HepG2 (cell line): ENCODE measurements around the gene ZDHHC14.

ENCODE experiments used
- FOXJ3 ChIP-seq: sonication (generic); formaldehyde crosslinking; IDR thresholded peaks from 2 replicates; pipeline ENCODE4 v1.4.0; 2020; ENCODE audit warnings: missing genetic modification reagents, mild to moderate bottlenecking, borderline replicate concordance
- GLI4 ChIP-seq: sonication (generic); formaldehyde crosslinking; IDR thresholded peaks from 2 replicates; pipeline ENCODE4 v1.5.1; 2020; ENCODE audit warnings: missing genetic modification reagents, mild to moderate bottlenecking, moderate library complexity, borderline replicate concordance
- KDM1A ChIP-seq: IDR thresholded peaks from 2 replicates; pipeline ENCODE4 v1.6.1; 2016; ENCODE audit warnings: missing compliant biosample characterization
- ZNF614 ChIP-seq: IDR thresholded peaks from 2 replicates; pipeline ENCODE4 v1.6.1; 2018; ENCODE audit warnings: missing biosample characterization, missing genetic modification reagents, inconsistent platforms, borderline replicate concordance
- ZNF672 ChIP-seq: sonication (generic); formaldehyde crosslinking; IDR thresholded peaks from 2 replicates; pipeline ENCODE4 v1.8.1; 2022; ENCODE audit warnings: missing genetic modification reagents
- TF ChIP-seq, protein P1 (sequence below): sonication (generic); formaldehyde crosslinking; IDR thresholded peaks from 2 replicates; pipeline ENCODE4 v1.5.0; 2020; ENCODE audit warnings: mild to moderate bottlenecking, missing genetic modification reagents, moderate library complexity
- TF ChIP-seq, protein P2 (sequence below): sonication (generic); formaldehyde crosslinking; IDR thresholded peaks from 2 replicates; pipeline ENCODE4 v1.4.0; 2020; ENCODE audit warnings: mild to moderate bottlenecking, missing genetic modification reagents
- TF ChIP-seq, protein P3 (sequence below): sonication (generic); formaldehyde crosslinking; IDR thresholded peaks from 2 replicates; pipeline ENCODE4 v1.8.0; 2022; ENCODE audit warnings: missing genetic modification reagents, mild to moderate bottlenecking, moderate library complexity, borderline replicate concordance

DNA sequence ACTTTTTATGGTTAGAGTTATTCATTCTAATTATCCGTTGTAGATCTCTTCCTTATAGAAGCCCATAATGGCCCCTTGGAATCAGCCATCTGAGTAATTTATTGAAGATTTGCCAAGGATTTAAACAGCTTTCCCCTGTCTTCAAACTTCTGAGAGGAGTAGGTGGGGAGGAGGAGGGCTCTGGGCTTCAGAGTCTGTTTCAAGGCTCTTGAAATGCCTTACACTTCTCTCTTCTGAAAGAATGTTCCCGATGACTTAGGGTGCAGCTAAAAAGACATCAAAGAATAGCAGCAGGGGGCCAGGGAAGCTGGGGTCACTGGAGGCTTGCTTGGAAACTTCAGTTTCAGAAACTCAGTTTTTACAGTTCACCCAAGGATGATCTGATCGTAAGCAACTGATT, 165.3 kb downstream of the ZDHHC14 start:
- TF ChIP-seq FOXJ3 (CRISPR knock-in tag) (no peak), GLI4 (CRISPR knock-in tag) (no peak), ZNF672 (CRISPR knock-in tag) (no peak), KDM1A (no peak), ZNF614 (no peak)
- TF ChIP-seq, protein P1, sequence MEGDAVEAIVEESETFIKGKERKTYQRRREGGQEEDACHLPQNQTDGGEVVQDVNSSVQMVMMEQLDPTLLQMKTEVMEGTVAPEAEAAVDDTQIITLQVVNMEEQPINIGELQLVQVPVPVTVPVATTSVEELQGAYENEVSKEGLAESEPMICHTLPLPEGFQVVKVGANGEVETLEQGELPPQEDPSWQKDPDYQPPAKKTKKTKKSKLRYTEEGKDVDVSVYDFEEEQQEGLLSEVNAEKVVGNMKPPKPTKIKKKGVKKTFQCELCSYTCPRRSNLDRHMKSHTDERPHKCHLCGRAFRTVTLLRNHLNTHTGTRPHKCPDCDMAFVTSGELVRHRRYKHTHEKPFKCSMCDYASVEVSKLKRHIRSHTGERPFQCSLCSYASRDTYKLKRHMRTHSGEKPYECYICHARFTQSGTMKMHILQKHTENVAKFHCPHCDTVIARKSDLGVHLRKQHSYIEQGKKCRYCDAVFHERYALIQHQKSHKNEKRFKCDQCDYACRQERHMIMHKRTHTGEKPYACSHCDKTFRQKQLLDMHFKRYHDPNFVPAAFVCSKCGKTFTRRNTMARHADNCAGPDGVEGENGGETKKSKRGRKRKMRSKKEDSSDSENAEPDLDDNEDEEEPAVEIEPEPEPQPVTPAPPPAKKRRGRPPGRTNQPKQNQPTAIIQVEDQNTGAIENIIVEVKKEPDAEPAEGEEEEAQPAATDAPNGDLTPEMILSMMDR (CRISPR knock-in tag) = no peak
- TF ChIP-seq, protein P2, sequence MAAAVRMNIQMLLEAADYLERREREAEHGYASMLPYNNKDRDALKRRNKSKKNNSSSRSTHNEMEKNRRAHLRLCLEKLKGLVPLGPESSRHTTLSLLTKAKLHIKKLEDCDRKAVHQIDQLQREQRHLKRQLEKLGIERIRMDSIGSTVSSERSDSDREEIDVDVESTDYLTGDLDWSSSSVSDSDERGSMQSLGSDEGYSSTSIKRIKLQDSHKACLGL = no peak
- TF ChIP-seq, protein P3, sequence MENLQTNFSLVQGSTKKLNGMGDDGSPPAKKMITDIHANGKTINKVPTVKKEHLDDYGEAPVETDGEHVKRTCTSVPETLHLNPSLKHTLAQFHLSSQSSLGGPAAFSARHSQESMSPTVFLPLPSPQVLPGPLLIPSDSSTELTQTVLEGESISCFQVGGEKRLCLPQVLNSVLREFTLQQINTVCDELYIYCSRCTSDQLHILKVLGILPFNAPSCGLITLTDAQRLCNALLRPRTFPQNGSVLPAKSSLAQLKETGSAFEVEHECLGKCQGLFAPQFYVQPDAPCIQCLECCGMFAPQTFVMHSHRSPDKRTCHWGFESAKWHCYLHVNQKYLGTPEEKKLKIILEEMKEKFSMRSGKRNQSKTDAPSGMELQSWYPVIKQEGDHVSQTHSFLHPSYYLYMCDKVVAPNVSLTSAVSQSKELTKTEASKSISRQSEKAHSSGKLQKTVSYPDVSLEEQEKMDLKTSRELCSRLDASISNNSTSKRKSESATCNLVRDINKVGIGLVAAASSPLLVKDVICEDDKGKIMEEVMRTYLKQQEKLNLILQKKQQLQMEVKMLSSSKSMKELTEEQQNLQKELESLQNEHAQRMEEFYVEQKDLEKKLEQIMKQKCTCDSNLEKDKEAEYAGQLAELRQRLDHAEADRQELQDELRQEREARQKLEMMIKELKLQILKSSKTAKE (CRISPR knock-in tag) = no peak
